Activated T-cell treated with anti-CD3 and anti-CD28 coated beads, Interleukin-2, amount 50 U/mL, for 24 hours (primary cell): ENCODE results near the gene SDHD.

Experiments used
- DNase-seq: peaks from one replicate; pipeline ENCODE4 v3.0.0-alpha.2; 2020
- H3K27ac Mint-ChIP-seq: 2 replicates; pipeline ENCODE4 v1.8.0; 2020; ENCODE audit warnings: mild to moderate bottlenecking, mixed read lengths
- H3K27me3 Mint-ChIP-seq: 2 replicates; pipeline ENCODE4 v1.8.0; 2020; ENCODE audit warnings: mixed read lengths
- H3K36me3 Mint-ChIP-seq: 2 replicates; pipeline ENCODE4 v1.8.0; 2020; ENCODE audit warnings: low read depth, mixed read lengths
- H3K4me1 Mint-ChIP-seq: 2 replicates; pipeline ENCODE4 v1.8.0; 2020; ENCODE audit warnings: low read depth, mixed read lengths
- H3K4me3 Mint-ChIP-seq: 2 replicates; pipeline ENCODE4 v1.8.0; 2020; ENCODE audit warnings: mild to moderate bottlenecking, moderate library complexity, mixed read lengths
- H3K9me3 Mint-ChIP-seq: 2 replicates; pipeline ENCODE4 v1.8.0; 2020; ENCODE audit warnings: mixed read lengths

SDHD gene

GRCh38 chr11:112123129-112123528, 36.5 kb downstream of the SDHD start:
- Mint-ChIP-seq H3K27ac (no peak overlapping the region), H3K27me3 (no peaks in the 10 kb centered on the region), H3K4me3 (no peak overlapping the region), H3K36me3 (peaks cover 2% of the 10 kb centered on the region), H3K4me1 (peaks cover 19% of the 10 kb centered on the region), H3K9me3 (no peaks in the 10 kb centered on the region)
- DNase-seq = no peak

GRCh38 chr11:112127056-112127455, 40.4 kb downstream of the SDHD start:
- no peaks in the 10 kb centered on the region for H3K27me3 Mint-ChIP-seq
- no peak overlapping the region for H3K4me3 Mint-ChIP-seq
- H3K9me3 Mint-ChIP-seq = no peaks in the 10 kb centered on the region
- no peak overlapping the region for H3K27ac Mint-ChIP-seq
- no peaks in the 10 kb centered on the region for H3K36me3 Mint-ChIP-seq
- DNase-seq = no peak
- H3K4me1 Mint-ChIP-seq = peaks cover 3% of the 10 kb centered on the region

- no peaks in the 10 kb centered on the region for H3K27me3 Mint-ChIP-seq
- no peaks in the 10 kb centered on the region for H3K36me3 Mint-ChIP-seq
- H3K9me3 Mint-ChIP-seq = no peaks in the 10 kb centered on the region
- DNase-seq = no peak
- H3K4me1 Mint-ChIP-seq = peaks cover 8% of the 10 kb centered on the region
- H3K4me3 Mint-ChIP-seq = no peak overlapping the region
- no peak overlapping the region for H3K27ac Mint-ChIP-seq
Observed at GRCh38 chr11:112128483-112129121, 41.9 kb downstream of the SDHD start.

- no peaks in the 10 kb centered on the region for H3K27me3 Mint-ChIP-seq
- no peak overlapping the region for H3K27ac Mint-ChIP-seq
- no peaks in the 10 kb centered on the region for H3K9me3 Mint-ChIP-seq
- H3K4me1 Mint-ChIP-seq = peaks cover 8% of the 10 kb centered on the region
- no peaks in the 10 kb centered on the region for H3K36me3 Mint-ChIP-seq
- H3K4me3 Mint-ChIP-seq = no peak overlapping the region
- DNase-seq = no peak
Observed at GRCh38 chr11:112129656-112130055, 43.0 kb downstream of the SDHD start.

GRCh38 chr11:112132737-112133136, 46.1 kb downstream of the SDHD start:
- DNase-seq = no peak
- Mint-ChIP-seq H3K27ac (no peak overlapping the region), H3K36me3 (no peaks in the 10 kb centered on the region), H3K27me3 (no peaks in the 10 kb centered on the region), H3K4me3 (no peak overlapping the region), H3K9me3 (no peaks in the 10 kb centered on the region), H3K4me1 (peaks cover 8% of the 10 kb centered on the region)

GRCh38 chr11:112134473-112134872, 47.8 kb downstream of the SDHD start:
- Mint-ChIP-seq H3K27ac (no peak overlapping the region), H3K27me3 (no peaks in the 10 kb centered on the region), H3K36me3 (no peaks in the 10 kb centered on the region), H3K4me1 (peaks cover 8% of the 10 kb centered on the region), H3K4me3 (no peak overlapping the region), H3K9me3 (no peaks in the 10 kb centered on the region)
- DNase-seq = no peak

GRCh38 chr11:112143597-112143996, 56.9 kb downstream of the SDHD start:
- no peaks in the 10 kb centered on the region for H3K4me1 Mint-ChIP-seq
- H3K27me3 Mint-ChIP-seq = no peaks in the 10 kb centered on the region
- no peak overlapping the region for H3K27ac Mint-ChIP-seq
- H3K4me3 Mint-ChIP-seq = no peak overlapping the region
- peaks cover 4% of the 10 kb centered on the region for H3K9me3 Mint-ChIP-seq
- no peak for DNase-seq
- peaks cover 9% of the 10 kb centered on the region for H3K36me3 Mint-ChIP-seq
